Stimulated activated CD8-positive, alpha-beta memory T cell treated with anti-CD3 and anti-CD28 coated beads, Interleukin-4, amount 100 ng/mL, for 24 hours (primary cell): ENCODE data around the gene ST7.

Source experiments
- DNase-seq: peaks from one replicate; pipeline ENCODE4 v3.0.0-alpha.2; 2020; ENCODE audit warnings: low read depth

ST7 gene

GRCh38 chr7:117192108-117192507 lies 238.8 kb downstream of the ST7 start:
- DNase-seq, result no peak

GRCh38 chr7:117193564-117193963 lies 240.3 kb downstream of the ST7 start:
- no peak for DNase-seq

GRCh38 chr7:117194445-117194844 lies 241.1 kb downstream of the ST7 start:
- no peak for DNase-seq

- no peak for DNase-seq
Measured at GRCh38 chr7:117195361-117196029, 242.2 kb downstream of the ST7 start.

- DNase-seq, result no peak
Measured at GRCh38 chr7:117200132-117200531, 246.8 kb downstream of the ST7 start.

- DNase-seq, result no peak
Measured at GRCh38 chr7:117200786-117201458, 247.6 kb downstream of the ST7 start.

- no peak for DNase-seq
Measured at GRCh38 chr7:117202511-117202910, 249.2 kb downstream of the ST7 start.

GRCh38 chr7:117203205-117203604 lies 249.9 kb downstream of the ST7 start:
- no peak for DNase-seq

GRCh38 chr7:117205873-117206272 lies 252.6 kb downstream of the ST7 start:
- DNase-seq, result no peak

- no peak for DNase-seq
Measured at GRCh38 chr7:117208257-117208656, 255.0 kb downstream of the ST7 start.

- DNase-seq, result no peak
Measured at GRCh38 chr7:117210397-117210796, 257.1 kb downstream of the ST7 start.

- DNase-seq, result no peak
Measured at GRCh38 chr7:117210908-117211307, 257.6 kb downstream of the ST7 start.

GRCh38 chr7:117211614-117212013 lies 258.3 kb downstream of the ST7 start:
- no peak for DNase-seq

GRCh38 chr7:117212969-117213877 lies 259.9 kb downstream of the ST7 start:
- DNase-seq, result peak; percentile 11

- DNase-seq, result no peak
Measured at GRCh38 chr7:117216010-117216409, 262.7 kb downstream of the ST7 start.

- no peak for DNase-seq
Measured at GRCh38 chr7:117216436-117217069, 263.3 kb downstream of the ST7 start.

GRCh38 chr7:117217106-117218035 lies 264.1 kb downstream of the ST7 start:
- no peak for DNase-seq

- DNase-seq, result no peak
Measured at GRCh38 chr7:117218700-117219099, 265.4 kb downstream of the ST7 start.

- no peak for DNase-seq
Measured at GRCh38 chr7:117219485-117219884, 266.2 kb downstream of the ST7 start.

- DNase-seq, result no peak
Measured at GRCh38 chr7:117220836-117221235, 267.5 kb downstream of the ST7 start.

GRCh38 chr7:117225536-117225935 lies 272.2 kb downstream of the ST7 start:
- DNase-seq, result no peak
